HUDEP-2 (cell line): ENCODE measurements around the gene CHST11.

Source experiments
- DNase-seq, 76 experiments: peaks; one replicate each; lab custom pipeline; 2025; ENCODE audit not compliant: unreplicated experiment in 76 of 76; lab: John Stamatoyannopoulos, UW

The CHST11 gene

DNA sequence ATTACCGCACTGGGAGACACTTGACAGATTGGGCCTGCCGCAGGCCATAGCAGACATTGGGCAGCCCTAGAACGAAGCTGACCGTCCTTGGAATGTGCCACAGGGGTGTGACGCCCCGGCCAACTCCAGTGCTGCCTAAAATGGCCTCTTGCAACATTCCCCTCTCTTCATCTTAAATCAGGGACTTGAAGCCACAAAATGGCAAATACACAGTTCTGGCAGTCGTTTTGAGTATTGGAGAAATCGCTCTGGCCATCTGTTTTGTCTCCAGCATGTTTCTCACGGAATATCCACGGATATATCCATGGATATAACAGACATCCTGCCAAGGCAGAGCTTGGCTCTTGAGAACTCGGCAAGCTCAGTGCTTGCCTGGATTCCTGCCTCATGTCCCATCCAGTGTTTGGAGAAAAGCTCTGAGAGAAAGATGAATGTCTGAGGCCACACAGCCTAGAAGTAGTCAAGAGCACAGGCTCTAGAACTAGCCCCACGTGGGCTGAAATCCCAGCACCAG lies 158.4 kb downstream of the CHST11 start:
- DNase-seq = no peak

DNA sequence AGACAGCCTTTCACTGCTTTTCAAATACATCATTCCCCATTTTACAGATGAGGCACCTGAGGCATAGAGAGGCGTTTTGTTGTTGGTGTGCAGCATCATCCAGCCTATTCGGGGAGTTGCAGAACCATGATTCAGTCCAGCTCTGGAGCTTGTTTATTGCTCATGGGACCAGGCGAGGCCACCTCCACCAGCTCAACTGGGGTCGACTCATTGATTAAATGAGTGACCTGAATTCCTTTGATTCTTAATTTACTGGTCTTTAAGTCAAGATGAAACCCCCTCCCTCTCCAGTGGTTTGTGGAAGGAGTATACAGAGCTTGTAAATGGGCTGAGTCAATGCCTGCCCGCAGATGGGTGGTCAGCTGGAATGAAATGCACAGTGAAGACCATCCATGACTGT lies 161.9 kb downstream of the CHST11 start:
- DNase-seq = no peak

DNA sequence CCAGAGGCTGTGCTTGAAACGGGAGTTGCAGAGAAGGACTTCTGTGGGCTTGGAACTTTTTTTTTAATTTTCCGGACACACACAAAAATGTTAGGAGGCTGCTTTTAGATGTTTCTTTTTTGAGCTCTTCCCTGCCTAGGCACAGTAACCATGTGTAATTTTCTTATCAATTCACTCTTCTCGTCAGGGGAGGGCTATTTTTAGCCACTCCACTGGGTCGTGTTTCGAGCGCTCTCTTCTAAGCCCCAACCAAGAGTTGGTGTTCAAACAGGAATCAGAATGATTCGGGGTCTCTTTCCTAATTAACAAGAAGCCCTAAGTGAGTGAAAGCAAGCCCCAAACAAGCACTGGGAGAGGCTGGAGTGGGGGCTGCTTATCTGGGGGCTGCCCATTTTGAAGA lies 162.6 kb downstream of the CHST11 start:
- DNase-seq = no peak

DNA sequence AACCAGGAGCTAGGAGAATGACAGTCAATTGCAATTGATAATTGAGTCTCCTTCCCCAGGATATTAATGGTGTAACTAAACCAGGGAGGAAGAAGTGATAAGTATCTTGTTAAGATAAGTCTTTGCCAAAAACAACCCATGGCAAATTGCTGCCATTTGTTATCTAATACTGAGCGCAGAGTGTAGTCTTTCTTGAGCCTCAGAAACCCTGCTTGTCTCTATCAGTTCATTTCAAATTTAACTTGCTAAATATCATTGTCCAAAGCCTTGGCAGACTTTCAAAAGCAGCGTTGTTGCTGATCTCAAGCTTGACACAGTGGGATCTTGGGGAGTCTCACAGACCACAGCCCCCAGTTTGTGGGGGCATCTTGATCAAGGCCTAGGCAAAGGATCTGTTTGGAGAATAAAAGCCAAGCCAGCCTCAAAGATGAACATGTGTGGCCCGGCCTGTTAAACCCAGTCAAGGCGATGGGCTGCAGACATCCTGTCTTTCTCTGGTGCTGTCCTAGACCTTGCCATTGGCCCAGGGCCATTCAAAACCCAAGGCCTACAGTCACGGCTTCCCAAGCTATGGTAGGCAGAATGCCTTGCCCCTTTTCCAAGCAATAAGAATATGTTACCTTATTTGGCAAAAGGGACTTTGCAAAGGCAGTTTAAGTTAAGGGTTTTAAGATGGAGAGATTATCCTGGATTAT lies 164.2 kb downstream of the CHST11 start:
- DNase-seq = peak in 16 of 76 experiments; percentile 7 to 61 (median 24)

DNA sequence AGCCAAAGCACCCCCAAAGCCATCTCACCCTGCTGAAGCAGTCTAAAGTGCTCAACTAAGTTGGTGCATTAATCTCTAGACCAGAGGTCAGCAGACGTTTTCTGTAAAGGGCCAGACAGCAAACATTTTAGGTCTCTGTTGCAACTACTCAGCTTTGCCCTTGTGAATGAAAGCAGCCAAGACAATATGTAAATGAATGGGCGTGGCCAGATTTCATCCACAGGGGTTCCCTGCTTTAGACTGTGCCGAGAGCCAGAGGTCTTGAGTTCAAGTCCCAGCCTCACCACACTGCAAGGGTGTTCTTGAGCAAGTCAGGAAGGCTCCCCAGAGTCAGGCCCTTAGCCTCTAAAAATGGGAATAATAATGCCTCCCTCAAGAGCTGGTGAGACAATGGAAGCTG lies 166.2 kb downstream of the CHST11 start:
- DNase-seq = no peak

DNA sequence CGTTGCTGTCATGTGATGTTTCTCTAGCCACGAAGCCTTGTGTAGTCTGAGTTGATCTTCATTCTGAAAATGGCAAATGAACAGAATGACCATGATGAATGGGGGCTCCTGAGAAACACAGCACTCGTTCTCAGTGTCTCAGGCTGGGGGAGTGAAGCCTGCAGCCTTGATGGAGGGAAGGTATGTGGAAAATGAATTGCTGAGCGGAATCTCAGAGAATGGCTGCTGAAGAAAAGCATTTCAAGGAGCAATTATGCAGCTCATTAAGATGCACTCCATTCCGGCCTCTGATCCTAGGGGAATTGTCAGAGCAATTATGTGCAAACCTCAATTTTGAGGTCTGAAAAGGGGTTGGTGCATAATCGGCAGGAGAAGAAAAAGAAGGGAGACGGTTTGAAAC lies 167.1 kb downstream of the CHST11 start:
- no peak for DNase-seq

DNA sequence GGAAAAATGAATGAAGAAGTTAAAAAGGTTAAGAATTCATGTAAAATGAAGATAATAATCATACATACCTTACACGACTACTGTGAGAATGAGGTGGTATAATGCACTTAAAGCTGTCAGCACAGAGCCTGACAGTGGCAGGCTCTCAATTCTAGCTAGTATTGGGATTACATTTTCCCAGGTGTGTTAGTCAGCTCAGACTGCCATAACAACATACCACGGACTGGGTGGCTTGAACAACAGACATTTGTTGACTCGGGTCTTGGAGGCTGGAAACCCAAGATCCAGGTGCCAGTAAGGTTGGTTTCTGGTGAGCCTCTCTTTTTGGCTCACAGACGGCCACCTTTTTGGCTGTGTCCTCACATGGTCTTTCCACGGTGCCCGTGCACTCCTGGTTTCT lies 167.8 kb downstream of the CHST11 start:
- DNase-seq = no peak

DNA sequence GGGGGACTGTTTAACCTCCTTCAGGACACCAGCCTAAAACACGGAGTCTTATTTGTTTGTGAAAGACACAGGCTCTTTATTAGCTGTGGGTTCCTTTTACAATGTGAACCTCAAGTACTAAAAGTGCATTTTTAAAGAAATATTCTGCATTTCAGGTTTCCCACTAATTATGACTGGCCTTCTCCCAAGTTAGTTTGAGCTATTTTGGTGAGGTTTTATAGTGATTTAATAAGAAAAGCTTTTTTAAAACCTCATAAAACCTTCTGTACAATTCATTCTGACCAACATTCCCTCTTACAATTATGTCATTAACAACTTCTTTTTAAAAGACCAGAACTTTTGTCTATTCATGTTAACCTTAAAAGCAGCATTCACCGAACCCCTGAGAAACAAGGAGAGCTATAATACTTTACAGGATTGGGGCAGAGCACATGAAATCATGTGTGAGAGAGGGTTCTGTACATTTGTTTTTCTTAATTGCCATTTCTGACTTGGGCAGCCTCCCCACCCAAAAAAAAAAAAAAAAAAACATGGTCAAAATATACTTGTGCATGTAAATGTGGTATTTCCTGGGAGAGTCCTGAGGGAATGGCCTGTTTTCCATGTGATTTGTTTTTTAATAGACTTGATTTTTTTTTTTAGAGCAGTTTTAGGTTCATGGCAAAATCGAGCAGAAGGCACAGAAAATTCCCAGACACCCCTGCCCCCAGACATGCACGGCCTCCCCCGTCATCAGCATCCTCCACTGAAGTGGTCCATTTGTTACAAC lies 169.5 kb downstream of the CHST11 start:
- DNase-seq = no peak

DNA sequence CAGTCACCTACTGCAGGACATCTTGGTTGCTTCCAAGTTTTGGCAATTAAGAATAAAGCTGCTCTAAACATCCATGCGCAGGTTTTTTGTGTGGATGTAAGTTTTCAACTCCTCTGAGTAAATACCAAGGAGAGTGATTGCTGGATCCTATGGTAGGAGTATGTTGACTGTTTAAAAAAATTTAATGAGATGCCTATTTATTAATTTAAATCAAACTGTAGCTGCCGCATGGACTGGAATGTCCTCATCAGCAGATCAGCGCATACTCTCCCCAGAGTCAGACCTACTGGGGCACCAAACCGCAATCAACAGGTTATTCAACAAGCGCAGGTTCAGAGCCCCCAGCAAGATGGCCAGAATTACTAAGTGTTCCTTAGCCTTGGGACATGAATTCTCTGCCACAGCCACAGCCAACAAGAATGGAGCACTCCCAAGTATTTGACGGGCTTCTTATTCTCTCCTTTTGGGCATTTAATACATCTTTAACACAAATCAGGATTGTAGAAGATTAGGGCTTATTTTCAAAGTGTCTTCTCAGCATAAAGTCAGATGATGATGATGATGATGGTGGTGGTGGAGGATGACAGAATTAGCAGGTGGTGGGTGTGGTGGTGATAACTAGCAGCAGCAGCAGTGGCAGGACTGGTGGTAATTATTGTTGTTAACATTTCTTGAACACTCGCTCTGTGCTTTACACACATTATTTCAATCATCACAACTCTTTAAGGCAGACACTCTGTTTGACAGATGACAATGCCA lies 170.7 kb downstream of the CHST11 start:
- no peak for DNase-seq

DNA sequence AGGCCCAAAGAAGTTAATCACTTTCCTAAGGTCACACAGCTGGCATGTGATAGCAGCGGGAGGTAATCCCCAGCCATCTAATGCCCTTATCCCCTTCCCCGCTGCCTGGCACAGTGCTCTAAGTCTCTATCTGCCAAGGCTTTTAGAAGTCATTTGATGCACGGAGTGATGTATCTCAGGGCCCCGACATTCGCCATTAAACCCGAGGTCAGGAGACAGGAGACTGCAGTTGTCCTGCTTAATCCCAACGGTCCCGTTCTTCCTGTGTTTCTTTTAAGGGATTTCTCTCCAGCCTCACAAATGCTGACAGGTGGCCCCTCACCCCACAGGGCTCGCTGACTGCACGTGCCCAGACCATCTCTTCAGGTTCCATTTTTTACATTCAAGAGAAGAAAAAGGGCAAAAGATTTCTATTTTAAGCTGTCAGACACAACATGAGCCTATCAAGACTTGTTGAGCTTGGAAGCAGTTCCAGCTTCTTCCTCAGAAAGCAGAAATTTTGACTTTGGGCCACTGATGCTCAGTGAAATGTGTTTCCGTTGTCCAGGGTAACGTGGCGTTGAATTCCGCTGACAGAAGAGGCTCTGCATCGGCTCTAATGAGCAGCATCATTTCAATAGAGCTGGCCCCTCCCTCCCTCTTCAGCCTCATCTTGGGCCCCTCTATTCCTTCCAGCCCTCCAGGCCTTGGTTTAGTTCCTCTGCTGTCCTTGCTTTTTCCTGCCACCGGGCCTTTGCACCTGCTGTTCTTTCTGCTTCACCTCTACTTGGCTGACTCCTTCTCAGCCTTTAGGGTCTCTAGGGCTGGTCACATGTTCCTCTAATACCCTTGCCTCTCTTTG lies 171.5 kb downstream of the CHST11 start:
- DNase-seq = no peak

DNA sequence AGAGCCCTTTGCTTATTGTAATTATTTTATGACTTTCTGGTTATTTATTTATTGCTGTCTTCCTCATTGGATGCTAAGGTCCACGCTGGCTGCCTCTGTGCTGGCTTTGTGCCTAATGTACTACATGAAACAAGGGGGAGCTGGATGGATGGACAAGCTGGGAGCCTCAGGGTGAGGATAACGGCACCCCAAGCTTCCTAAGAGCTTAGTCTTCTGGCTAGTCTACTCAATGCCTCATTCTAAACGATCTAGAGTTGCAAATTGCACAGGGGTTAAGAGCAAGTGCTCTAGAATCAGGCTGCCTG lies 172.0 kb downstream of the CHST11 start:
- no peak for DNase-seq

DNA sequence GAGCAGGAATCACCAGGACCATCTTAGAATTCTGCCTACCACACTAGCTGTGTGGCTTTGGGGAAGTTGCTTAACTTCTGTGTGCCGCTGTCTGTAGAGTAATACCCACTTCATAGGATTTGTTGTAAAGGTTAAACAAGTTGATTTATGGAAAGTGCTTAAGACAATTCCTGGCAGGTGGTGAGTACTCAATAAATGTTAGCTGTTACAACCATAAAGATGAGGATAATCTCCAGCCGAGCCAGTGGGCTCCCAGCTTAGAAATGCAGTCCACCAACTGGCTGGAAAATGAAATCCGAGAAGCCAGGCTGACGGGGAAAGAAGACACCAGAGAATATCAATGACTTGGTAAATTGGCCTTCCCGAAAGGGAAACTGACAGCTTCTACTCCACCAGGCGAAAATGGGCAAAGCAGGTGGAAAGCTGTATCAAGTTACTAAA lies 173.5 kb downstream of the CHST11 start:
- DNase-seq = no peak

DNA sequence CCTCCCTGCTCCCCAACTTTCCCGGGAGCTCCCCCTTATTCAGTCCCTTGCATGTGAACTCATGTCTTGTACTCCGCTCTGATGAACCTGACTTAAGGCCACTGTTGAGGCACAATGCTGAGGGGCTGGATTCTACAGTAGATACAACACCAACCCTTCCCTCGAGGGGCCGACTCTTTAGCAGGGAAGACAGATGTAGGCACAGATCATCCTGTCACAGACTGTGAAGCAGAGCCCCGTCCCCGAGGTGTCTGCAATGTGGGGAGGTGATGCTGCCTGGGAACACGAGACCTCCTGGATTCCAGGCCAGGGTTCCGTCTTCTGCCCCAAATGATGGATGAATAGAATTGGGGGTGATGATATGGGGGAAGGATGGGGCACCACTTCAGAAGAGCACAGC lies 175.1 kb downstream of the CHST11 start:
- DNase-seq = no peak

DNA sequence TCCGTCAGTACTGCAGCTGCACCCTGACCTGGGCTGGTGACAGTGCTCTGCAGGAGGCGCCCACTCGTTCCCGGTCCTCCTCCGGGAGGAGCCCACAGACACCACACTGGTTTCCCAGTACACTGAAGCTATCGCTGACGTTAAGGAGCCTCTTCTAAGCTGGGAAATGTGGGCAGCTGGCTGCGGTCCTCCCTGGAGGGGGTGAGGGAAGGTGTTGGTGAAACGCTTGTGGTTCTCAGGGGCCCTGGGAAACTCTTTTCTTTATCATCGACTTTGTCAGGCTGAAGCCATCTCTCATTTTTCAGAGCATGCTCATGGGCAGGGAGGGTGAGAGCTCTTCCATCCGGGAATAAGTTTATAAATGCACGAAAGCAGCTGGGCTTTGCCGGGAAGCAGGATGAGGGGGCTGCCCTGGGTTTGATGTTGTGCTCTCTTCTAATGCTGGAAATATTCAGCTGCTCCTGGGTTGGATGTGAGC lies 176.0 kb downstream of the CHST11 start:
- DNase-seq = no peak

DNA sequence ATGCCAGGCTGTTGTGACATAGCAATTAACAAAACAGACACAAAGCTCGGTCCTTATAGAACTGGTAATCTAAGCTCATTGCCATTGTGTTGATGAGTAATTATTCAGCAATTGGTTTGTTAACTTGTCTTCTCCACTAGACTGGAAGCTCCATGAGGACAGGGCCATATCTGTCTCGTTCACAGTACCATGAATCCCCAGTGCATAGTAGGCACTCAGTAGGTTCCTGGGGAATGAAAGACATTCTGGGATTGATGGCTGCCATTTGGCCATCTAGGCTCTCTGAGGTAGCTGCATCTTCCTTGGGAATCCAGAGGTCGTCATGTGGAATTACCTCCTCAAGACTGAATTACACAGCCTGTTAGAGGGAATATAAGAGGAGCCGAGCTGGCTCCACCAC lies 177.3 kb downstream of the CHST11 start:
- DNase-seq = no peak

DNA sequence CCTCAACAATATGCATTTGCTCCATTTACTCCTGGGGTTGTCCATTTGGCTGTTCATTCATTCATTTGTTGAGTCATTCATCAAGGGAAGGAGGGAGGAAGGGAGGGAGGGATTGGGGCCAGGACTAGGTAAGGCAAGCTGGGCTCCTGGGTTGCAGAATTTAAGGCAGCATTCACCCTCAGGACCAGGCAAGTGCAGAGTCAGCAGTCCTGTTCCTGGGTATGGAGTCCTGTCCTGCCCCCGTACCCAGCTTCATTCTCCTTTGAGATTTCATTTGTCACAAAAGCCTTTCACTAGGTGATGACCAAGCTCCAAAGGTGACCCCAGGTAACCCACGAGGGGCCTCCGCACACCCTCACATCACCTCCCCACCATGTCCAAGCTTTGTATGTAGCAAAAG lies 178.1 kb downstream of the CHST11 start:
- no peak for DNase-seq

DNA sequence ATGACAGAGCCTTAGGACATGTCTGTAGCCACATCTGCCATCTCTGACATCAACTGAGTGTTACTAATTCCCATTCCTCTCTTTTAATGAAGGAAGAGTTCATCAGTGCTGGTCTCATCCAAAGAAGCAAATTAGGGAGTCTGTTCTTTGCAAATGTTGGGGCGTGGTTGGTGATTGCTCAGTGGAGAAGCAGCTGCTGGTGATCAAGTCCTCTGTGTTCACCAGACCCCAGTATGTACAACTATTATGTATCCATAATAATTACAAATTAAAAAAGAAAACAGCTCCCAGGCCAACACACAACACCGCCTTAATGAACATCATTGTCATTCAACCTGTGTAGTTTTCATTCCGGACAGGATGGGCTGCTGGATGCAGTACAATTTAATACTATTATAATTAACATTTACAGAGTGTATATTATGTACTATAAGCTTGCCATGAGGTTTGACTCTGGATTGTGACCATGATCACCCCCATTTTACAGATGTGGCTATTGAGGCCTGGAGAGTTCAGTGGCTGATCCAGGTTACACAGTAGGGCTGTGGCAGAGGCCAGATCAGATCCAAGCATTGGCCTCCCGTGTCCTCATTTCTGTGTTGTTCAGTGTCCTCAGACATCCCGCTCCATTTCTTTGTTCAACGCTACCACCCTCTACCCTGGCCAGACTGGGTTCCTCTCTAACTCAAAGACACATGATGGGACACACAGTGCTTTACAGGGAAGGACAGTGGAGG lies 179.0 kb downstream of the CHST11 start:
- no peak for DNase-seq

DNA sequence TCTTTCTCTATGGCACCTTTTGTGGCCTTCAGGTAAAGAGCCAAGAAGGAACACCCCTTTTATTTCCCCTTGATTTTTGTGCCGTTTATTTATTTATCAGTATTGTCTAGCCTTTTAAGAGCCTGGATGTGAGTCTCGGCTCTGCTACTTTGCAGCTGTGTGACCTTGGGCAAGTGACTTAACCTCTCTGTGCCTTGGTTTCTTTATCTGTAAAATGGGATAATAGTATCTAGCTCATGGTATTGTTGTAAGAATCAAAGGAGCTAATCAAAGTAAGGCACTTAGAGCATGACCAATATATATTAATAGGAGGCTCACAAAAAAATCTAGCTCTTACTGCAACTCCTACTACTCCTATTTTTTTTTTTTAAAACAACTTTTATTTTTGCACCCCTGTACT lies 179.7 kb downstream of the CHST11 start:
- no peak for DNase-seq

DNA sequence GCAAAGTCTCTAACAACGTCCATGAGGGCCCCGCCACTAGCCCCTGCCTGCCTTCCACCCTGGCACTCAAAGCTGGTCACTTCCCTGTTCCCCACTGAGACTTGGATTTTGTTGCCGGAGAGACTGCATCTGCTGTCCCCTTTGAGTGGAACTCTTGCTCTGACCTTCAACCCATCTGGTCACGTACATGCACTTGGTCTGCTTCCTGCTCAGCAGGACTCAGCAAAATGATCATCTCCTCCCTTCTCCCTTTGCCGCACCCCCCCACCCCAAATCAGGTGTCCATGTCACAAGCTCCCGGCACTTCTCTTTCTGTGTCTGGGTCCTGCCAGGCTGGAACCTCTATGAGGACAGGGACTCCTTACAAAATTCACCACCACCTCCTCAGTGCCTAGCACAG lies 180.9 kb downstream of the CHST11 start:
- DNase-seq = no peak
